ENCODE data around the gene INTS6L.

DNA sequence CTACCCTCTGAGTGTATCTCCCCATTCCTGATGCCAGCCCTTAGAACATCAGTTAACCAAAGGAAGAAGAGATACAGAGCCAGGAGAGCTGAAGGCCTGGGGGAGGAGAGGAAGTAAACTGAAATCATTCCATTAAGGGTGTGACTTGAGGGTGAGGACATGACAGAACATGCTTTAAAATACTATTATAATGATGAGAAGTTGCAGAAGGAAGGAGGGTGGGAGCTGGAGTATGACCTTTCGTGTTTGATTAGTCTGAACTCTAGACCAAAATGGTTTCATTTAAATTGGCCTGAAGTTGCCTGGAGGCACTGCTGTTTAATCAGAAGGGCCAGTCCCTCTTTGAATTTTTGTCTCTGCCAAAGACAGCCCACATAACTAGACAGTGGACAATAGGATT, 11.4 kb downstream of the INTS6L start:
- TF ChIP-seq CTCF (IDR thresholded peaks at IDR 0.05), result no peak
- no peak for TF ChIP-seq POLR2A (IDR thresholded peaks at IDR 0.05)
